Activated T-helper 9 cell treated with anti-CD3 and anti-CD28 coated beads, Interleukin-2, amount 50 U/mL, for 16 hours (primary cell): ENCODE data around the gene ALKBH6.
"Not testable (repeated sequence)": the region's sequence is repeated elsewhere in the genome, so short reads cannot be mapped to it uniquely, and the experiment has no call there.

ENCODE experiments used
- DNase-seq: peaks from one replicate; pipeline ENCODE4 v3.0.0-alpha.2; 2020; ENCODE audit warnings: low read depth

ALKBH6 gene

GRCh38 chr19:35992907-35993765, 20.9 kb downstream of the ALKBH6 start:
- no peak for DNase-seq

DNA sequence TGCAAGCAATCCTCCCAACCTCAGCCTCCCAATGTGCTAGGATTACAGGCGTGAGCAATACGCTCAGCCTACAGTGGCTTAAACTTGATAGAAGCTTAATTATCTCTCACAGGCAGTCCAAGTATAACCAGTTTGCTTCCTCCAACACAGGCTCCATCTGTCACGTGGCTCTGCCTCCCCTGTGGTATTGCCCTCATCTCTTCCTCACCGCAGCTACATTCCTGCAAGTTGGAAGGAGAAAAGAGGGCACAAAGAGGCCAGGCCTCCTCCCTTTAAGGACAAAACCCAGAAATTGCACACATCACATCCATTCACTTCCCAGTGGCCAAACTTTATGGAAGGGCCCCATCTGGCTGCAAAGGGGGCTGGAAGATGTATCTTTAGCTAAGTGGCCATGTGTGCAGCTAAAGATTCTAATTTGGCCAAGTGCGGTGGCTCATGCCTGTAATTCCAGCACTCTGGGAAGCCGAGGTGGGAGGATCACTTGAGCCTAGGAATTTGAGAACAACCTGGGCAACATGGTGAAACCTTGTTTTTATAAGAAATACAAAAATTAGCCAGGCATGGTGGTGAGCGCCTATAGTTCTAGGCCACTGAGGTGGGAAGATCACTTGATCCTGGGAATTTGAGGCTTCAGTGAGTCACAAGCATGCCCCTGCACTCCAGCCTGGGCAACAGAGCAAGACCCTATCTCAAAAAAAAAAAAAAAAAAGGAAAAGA, 22.1 kb downstream of the ALKBH6 start:
- no peak for DNase-seq

- DNase-seq, result no peak
Observed at GRCh38 chr19:35990771-35991730, 23.0 kb downstream of the ALKBH6 start.

DNA sequence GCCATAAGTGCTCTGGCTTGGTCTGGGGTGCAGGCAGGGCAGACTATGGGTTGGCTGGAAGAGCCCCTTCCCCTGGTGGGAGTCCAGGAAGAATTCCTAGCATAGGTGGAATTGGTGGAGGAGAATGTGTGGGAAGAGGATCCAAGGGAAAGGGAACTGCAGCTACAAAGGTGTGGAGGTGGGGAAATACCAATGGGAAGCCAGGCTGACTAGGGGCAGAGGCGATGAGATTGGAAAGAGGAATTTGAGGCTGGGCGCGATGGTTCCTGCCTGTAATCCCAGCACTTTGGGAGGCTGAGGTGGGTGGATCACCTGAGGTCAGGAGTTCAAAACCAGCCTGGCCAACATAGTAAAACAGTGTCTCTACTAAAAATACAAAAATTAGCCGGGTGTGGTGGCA, 23.9 kb downstream of the ALKBH6 start:
- no peak for DNase-seq

DNA sequence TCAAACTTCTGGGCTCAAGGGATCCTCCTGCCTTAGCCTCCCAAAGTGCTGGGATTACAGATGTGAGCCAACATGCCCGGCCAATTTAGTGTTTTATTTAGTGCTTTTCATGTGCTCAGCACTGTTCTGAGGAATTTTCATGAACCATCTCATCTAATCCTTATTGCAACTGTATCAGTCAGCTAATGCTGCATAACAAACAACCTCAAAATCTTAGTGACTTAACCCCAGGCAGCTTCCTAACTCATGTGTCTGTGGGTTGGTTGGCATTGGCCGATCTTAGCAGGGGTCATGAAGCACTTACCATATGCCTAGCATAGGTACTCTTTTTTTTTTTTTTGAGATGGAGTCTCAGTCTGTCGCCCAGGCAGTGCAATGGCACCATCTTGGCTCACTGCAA, 25.2 kb downstream of the ALKBH6 start:
- DNase-seq, result no peak

DNA sequence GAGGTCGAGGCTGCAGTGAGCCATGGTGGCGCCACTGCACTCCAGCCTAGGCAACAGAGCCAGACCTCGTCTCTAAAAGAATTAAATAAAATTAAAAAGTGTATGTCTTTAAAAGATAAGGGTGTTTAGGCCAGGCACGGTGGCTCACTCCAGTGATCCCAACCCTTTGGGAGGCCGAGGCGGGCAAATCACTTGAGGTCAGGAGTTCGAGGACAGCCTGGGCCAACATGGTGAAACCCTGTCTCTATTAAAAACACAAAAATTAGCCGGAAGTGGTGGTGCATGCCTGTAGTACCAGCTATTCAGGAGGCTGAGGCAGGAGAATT, 26.5 kb downstream of the ALKBH6 start:
- DNase-seq, result no peak

- no peak for DNase-seq
Observed at GRCh38 chr19:35986664-35987570, 27.1 kb downstream of the ALKBH6 start.

DNA sequence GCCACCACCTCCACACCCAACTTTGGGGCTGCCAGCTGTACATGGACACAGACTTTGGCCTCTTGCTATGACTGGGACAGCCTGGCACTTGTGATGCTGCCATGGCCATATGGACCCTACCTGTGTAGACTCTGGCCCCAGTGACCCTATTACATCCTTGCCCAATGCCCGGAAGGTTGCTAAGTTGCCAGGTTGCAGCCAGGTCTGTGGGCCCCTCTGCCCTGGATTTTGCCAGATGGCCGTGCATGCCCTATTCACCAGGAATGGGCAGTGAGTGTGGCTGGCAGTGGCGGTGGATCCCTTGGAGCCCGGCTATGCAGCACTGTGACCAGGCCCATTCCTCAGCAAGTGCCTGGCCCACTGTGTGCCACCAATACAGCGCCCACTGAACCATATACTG, 27.9 kb downstream of the ALKBH6 start:
- no peak for DNase-seq

DNA sequence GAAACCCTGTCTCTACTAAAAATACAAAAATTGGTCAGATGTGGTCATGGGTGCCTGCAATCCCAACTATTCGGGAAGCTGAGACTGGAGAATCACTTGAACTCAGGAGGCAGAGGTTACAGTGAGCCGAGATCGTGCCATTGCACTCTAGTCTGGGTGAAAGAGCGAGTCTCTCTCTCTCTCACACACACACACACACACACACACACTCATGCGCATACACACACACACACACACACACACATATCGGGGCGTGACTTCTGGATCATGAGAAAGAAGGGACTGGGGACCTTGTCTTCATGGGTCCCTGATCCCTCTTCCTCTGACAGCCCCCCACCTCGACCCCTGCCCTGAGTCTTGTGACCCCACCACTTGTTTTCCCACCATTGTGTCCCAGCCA, 30.8 kb downstream of the ALKBH6 start:
- no peak for DNase-seq

DNA sequence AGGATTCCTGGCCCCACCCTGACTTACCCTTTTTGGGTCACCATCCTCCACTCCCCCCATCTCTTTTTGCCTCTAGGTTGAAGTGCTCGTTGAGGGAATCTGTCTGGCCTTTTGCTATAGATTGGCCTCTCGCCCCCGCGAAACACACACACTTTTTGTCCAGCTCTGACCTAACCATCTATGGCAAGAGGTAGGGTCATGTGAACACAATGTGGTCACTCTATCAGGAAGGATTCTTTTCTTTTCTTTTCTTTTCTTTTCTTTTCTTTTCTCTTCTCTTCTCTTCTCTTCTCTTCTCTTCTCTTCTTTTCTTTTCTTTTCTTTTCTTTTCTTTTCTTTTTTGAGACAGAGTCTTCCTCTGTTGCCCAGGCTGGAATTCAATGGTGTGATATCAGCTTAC, 33.0 kb downstream of the ALKBH6 start:
- not testable (repeated sequence) for DNase-seq

GRCh38 chr19:35978832-35979365, 35.1 kb downstream of the ALKBH6 start:
- DNase-seq, result no peak

DNA sequence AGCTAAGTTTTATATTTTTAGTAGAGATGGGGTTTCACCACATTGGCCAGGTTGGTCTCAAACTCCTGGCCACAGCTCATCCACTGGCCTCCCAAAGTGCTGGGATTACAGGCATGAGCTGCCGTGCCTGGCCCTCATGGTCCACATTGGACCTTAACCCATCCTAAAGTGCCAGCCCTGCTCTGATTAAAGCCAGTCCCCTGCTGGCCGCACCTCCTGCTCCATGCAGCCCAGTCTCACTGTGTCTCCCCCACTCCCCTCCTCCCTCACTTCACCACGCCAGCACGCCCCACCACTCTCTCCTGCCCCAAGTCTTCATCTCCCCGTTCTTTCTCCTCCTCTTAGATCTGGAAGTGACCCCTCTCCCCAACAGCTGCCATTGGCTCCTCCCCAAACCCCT, 35.7 kb downstream of the ALKBH6 start:
- DNase-seq, result no peak

- DNase-seq, result no peak
Observed at GRCh38 chr19:35977446-35978222, 36.4 kb downstream of the ALKBH6 start.

GRCh38 chr19:35975608-35976214, 38.3 kb downstream of the ALKBH6 start:
- DNase-seq, result no peak

- no peak for DNase-seq
Observed at GRCh38 chr19:35973487-35973886, 40.5 kb downstream of the ALKBH6 start.

DNA sequence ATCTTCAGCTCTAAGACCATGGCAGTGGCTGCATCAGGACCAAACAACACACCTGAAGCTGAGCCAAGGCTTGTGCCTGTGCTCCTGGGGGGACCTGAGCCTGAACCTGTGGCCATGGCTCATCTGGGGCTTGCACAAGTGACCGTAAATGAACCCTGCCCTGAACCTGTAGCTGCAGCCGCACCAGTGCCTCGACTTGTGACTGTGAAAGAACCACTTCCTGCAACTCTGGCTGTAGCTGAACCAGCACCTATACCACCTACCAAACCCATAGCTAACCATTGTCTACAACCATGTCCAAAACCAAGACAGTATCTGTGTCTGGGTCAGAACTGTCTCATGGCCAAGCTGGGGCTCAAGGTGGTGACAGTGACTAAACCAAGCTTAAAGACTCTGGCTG, 47.2 kb downstream of the ALKBH6 start:
- DNase-seq, result no peak

GRCh38 chr19:35963514-35963913, 50.5 kb downstream of the ALKBH6 start:
- DNase-seq, result no peak

GRCh38 chr19:35960432-35960972, 53.5 kb downstream of the ALKBH6 start:
- no peak for DNase-seq

GRCh38 chr19:35959968-35960320, 54.1 kb downstream of the ALKBH6 start:
- no peak for DNase-seq
